Osteocyte (in vitro differentiated cells): ENCODE measurements around the gene FUNDC2. TPM values are rescaled to one million over a fixed set of nuclear protein-coding genes. Genes with fewer than 3 reads are reported as not detected.

Experiments
- DNase-seq: peaks from one replicate; pipeline ENCODE4 v3.0.0; 2021; ENCODE audit warnings: mixed read lengths; ENCODE audit not compliant: unreplicated experiment; ENCODE audit errors: extremely low spot score
- H3K27ac Mint-ChIP-seq: one replicate; pipeline ENCODE4 v1.8.0; 2021; ENCODE audit warnings: mild to moderate bottlenecking, mixed read lengths; ENCODE audit not compliant: unreplicated experiment
- H3K27me3 Mint-ChIP-seq: one replicate; pipeline ENCODE4 v1.8.0; 2021; ENCODE audit warnings: mixed read lengths; ENCODE audit not compliant: unreplicated experiment
- H3K36me3 Mint-ChIP-seq: one replicate; pipeline ENCODE4 v1.8.0; 2021; ENCODE audit warnings: mixed read lengths; ENCODE audit not compliant: unreplicated experiment
- H3K4me1 Mint-ChIP-seq: one replicate; pipeline ENCODE4 v1.8.0; 2021; ENCODE audit warnings: mixed read lengths; ENCODE audit not compliant: unreplicated experiment
- H3K4me3 Mint-ChIP-seq: one replicate; pipeline ENCODE4 v1.8.0; 2021; ENCODE audit warnings: mild to moderate bottlenecking, moderate library complexity, mixed read lengths; ENCODE audit not compliant: unreplicated experiment
- H3K9me3 Mint-ChIP-seq: one replicate; pipeline ENCODE4 v1.8.0; 2021; ENCODE audit warnings: mixed read lengths; ENCODE audit not compliant: unreplicated experiment
- CTCF ChIP-seq: fragments of 200-600 bp; sonication (generic); IDR thresholded peaks from 2 replicates; pipeline ENCODE4 v1.5.0; 2021; ENCODE audit warnings: antibody characterized with exemption, mild to moderate bottlenecking, moderate library complexity
- total RNA-seq: library from RNA; stranded (reverse); gene quantifications from 2 replicates; pipeline ENCODE4 v1.2.1, GENCODE V29; 2021

Gene FUNDC2
- total RNA-seq, 1 donor from 2014 or later = 65.1 TPM

GRCh38 chrX:155026420-155026726, 271 bp upstream of the FUNDC2 start:
- Mint-ChIP-seq H3K27me3 (peaks cover 9% of the 10 kb centered on the region), H3K4me3 (peak overlapping the region; percentile 81), H3K9me3 (no peaks in the 10 kb centered on the region), H3K4me1 (peaks cover 11% of the 10 kb centered on the region), H3K36me3 (no peaks in the 10 kb centered on the region), H3K27ac (peak overlapping the region; percentile 93)
- no peak for DNase-seq
- no peak for TF ChIP-seq CTCF

GRCh38 chrX:155027509-155028066, 944 bp downstream of the FUNDC2 start:
- peak overlapping the region; percentile 93 for H3K27ac Mint-ChIP-seq
- H3K9me3 Mint-ChIP-seq = no peaks in the 10 kb centered on the region
- peaks cover 11% of the 10 kb centered on the region for H3K4me1 Mint-ChIP-seq
- H3K4me3 Mint-ChIP-seq = peak overlapping the region; percentile 81
- DNase-seq = no peak
- H3K27me3 Mint-ChIP-seq = no peaks in the 10 kb centered on the region
- TF ChIP-seq CTCF = no peak
- no peaks in the 10 kb centered on the region for H3K36me3 Mint-ChIP-seq

- Mint-ChIP-seq H3K4me1 (peaks cover 11% of the 10 kb centered on the region), H3K27ac (peak overlapping the region; percentile 93), H3K27me3 (no peaks in the 10 kb centered on the region), H3K9me3 (no peaks in the 10 kb centered on the region), H3K4me3 (peak overlapping the region; percentile 81), H3K36me3 (no peaks in the 10 kb centered on the region)
- DNase-seq = no peak
- no peak for TF ChIP-seq CTCF
Measured at GRCh38 chrX:155028129-155028528, 1.5 kb downstream of the FUNDC2 start.

- no peaks in the 10 kb centered on the region for H3K9me3 Mint-ChIP-seq
- no peak overlapping the region for H3K4me3 Mint-ChIP-seq
- H3K36me3 Mint-ChIP-seq = no peaks in the 10 kb centered on the region
- H3K27me3 Mint-ChIP-seq = no peaks in the 10 kb centered on the region
- peak overlapping the region; percentile 53 for H3K27ac Mint-ChIP-seq
- no peak for TF ChIP-seq CTCF
- H3K4me1 Mint-ChIP-seq = peaks cover 11% of the 10 kb centered on the region
- no peak for DNase-seq
Measured at GRCh38 chrX:155028877-155029291, 2.2 kb downstream of the FUNDC2 start.

- Mint-ChIP-seq H3K4me3 (no peak overlapping the region), H3K9me3 (peaks cover 8% of the 10 kb centered on the region), H3K36me3 (peaks cover 15% of the 10 kb centered on the region), H3K27ac (no peak overlapping the region), H3K27me3 (no peaks in the 10 kb centered on the region), H3K4me1 (peaks cover 10% of the 10 kb centered on the region)
- DNase-seq = no peak
- TF ChIP-seq CTCF = no peak
Measured at GRCh38 chrX:155031657-155032056, 5.0 kb downstream of the FUNDC2 start.
